ENCODE results near the gene PDZK1.
"Not testable (repeated sequence)": the region's sequence is repeated elsewhere in the genome, so short reads cannot be mapped to it uniquely, and the experiment has no call there.

- not testable (repeated sequence) for TF ChIP-seq CTCF (IDR thresholded peaks at IDR 0.05 in 2 of 3, conservative IDR thresholded peaks at IDR 0.05 in 1 of 3; ENCODE audit: borderline replicate concordance in 1 of 3, insufficient read depth in 1 of 3, low read depth in 2 of 3, low read length in 2 of 3); EZH2phosphoT487 (IDR thresholded peaks at IDR 0.05; ENCODE audit: borderline replicate concordance); EZH2 (IDR thresholded peaks at IDR 0.05); YY1 (IDR thresholded peaks at IDR 0.05; ENCODE audit: extremely low read depth, insufficient replicate concordance, low read depth, low read length); SP1 (IDR thresholded peaks at IDR 0.05; ENCODE audit: low read depth); POLR2A (IDR thresholded peaks at IDR 0.05; ENCODE audit: borderline replicate concordance, extremely low read depth, insufficient read depth, insufficient read length); MAX (IDR thresholded peaks at IDR 0.05); POLR2AphosphoS5 (IDR thresholded peaks at IDR 0.05; ENCODE audit: low read depth, low read length); ZBTB33 (IDR thresholded peaks at IDR 0.05; ENCODE audit: extremely low read depth, insufficient replicate concordance, low read length); EGR1 (IDR thresholded peaks at IDR 0.05; ENCODE audit: low read depth); ATF3 (IDR thresholded peaks at IDR 0.05); REST (IDR thresholded peaks at IDR 0.05; ENCODE audit: low read depth); ZNF274 (IDR thresholded peaks at IDR 0.05; ENCODE audit: low read depth, low read length)
These were observed 85.0 kb downstream of the PDZK1 start for GRCh38 chr1:145622177-145622576.
